ENCODE measurements around the gene ANKRD1.
"Not testable (repeated sequence)": the region's sequence is repeated elsewhere in the genome, so short reads cannot be mapped to it uniquely, and the experiment has no call there.

ANKRD1 gene

GRCh38 chr10:90912854-90913479, 7.9 kb downstream of the ANKRD1 start:
- no peak for TF ChIP-seq POLR2A (IDR thresholded peaks at IDR 0.05; ENCODE audit: low read depth, low read length)
- DNase-seq (ENCODE audit: insufficient read length, low spot score) (no peak), FAIRE-seq (no peak)

GRCh38 chr10:90912174-90912573, 8.7 kb downstream of the ANKRD1 start:
- FAIRE-seq (no peak), DNase-seq (ENCODE audit: insufficient read length, low spot score) (no peak)
- TF ChIP-seq POLR2A (IDR thresholded peaks at IDR 0.05; ENCODE audit: low read depth, low read length) = no peak

- TF ChIP-seq POLR2A (IDR thresholded peaks at IDR 0.05; ENCODE audit: low read depth, low read length) = no peak
- DNase-seq (ENCODE audit: insufficient read length, low spot score) (peak; percentile 35), FAIRE-seq (peak; percentile 90)
These were observed 9.5 kb downstream of the ANKRD1 start for GRCh38 chr10:90911133-90912051.

- TF ChIP-seq POLR2A (IDR thresholded peaks at IDR 0.05; ENCODE audit: low read depth, low read length) = no peak
- FAIRE-seq = no peak
- no peak for DNase-seq (ENCODE audit: insufficient read length, low spot score)
These were observed 14.3 kb downstream of the ANKRD1 start for GRCh38 chr10:90906596-90906995.

- DNase-seq (ENCODE audit: insufficient read length, low spot score) = no peak
- FAIRE-seq = peak; percentile 33
- no peak for TF ChIP-seq POLR2A (IDR thresholded peaks at IDR 0.05; ENCODE audit: low read depth, low read length)
These were observed 15.0 kb downstream of the ANKRD1 start for GRCh38 chr10:90905925-90906324.

GRCh38 chr10:90896916-90897315, 24.0 kb downstream of the ANKRD1 start:
- DNase-seq (ENCODE audit: insufficient read length, low spot score); FAIRE-seq: not testable (repeated sequence)

GRCh38 chr10:90893190-90893589, 27.7 kb downstream of the ANKRD1 start:
- no peak for TF ChIP-seq POLR2A (IDR thresholded peaks at IDR 0.05; ENCODE audit: low read depth, low read length)
- DNase-seq (ENCODE audit: insufficient read length, low spot score) = no peak
- no peak for FAIRE-seq

GRCh38 chr10:90890347-90890746, 30.5 kb downstream of the ANKRD1 start:
- DNase-seq (ENCODE audit: insufficient read length, low spot score) = no peak
- TF ChIP-seq POLR2A (IDR thresholded peaks at IDR 0.05; ENCODE audit: low read depth, low read length) = no peak
- peak; percentile 75 for FAIRE-seq

GRCh38 chr10:90889636-90890035, 31.3 kb downstream of the ANKRD1 start:
- DNase-seq (ENCODE audit: insufficient read length, low spot score) (no peak), FAIRE-seq (peak; percentile 43)
- no peak for TF ChIP-seq POLR2A (IDR thresholded peaks at IDR 0.05; ENCODE audit: low read depth, low read length)

- TF ChIP-seq POLR2A (IDR thresholded peaks at IDR 0.05; ENCODE audit: low read depth, low read length) = no peak
- FAIRE-seq (no peak), DNase-seq (ENCODE audit: insufficient read length, low spot score) (no peak)
These were observed 32.5 kb downstream of the ANKRD1 start for GRCh38 chr10:90888387-90888786.

- DNase-seq (ENCODE audit: insufficient read length, low spot score) = no peak
- no peak for TF ChIP-seq POLR2A (IDR thresholded peaks at IDR 0.05; ENCODE audit: low read depth, low read length)
- FAIRE-seq = peak; percentile 66
These were observed 33.3 kb downstream of the ANKRD1 start for GRCh38 chr10:90887555-90887954.

- no peak for DNase-seq (ENCODE audit: insufficient read length, low spot score)
- peak; percentile 66 for FAIRE-seq
- TF ChIP-seq POLR2A (IDR thresholded peaks at IDR 0.05; ENCODE audit: low read depth, low read length) = no peak
These were observed 35.7 kb downstream of the ANKRD1 start for GRCh38 chr10:90885176-90885575.

GRCh38 chr10:90884431-90884830, 36.5 kb downstream of the ANKRD1 start:
- no peak for TF ChIP-seq POLR2A (IDR thresholded peaks at IDR 0.05; ENCODE audit: low read depth, low read length)
- DNase-seq (ENCODE audit: insufficient read length, low spot score) = no peak
- no peak for FAIRE-seq

GRCh38 chr10:90880059-90880719, 40.7 kb downstream of the ANKRD1 start:
- not testable (repeated sequence) for DNase-seq (ENCODE audit: insufficient read length, low spot score)
- peak; percentile 92 for FAIRE-seq
